Measurements from ENCODE around the gene AGRN.

The AGRN gene

DNA sequence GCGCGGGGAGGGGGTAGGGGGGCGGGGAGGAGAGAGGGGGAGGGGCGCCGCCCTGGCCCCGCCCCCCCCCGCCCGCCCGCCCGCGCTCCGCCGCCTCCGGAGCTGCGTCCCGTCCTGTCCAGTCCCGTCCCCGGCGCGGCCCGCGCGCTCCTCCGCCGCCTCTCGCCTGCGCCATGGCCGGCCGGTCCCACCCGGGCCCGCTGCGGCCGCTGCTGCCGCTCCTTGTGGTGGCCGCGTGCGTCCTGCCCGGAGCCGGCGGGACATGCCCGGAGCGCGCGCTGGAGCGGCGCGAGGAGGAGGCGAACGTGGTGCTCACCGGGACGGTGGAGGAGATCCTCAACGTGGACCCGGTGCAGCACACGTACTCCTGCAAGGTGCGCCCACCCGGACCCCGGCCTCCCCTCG is at the start of gene AGRN:
TSS of gene AGRN (plus strand) at position 121 of the 405 bp plus-strand sequence. CDS start at position 174, 53 bp downstream.
- peak within 1 kb of the TSS; percentile 60 for H3K4me3 ChIP-seq (ENCODE audit: low read length)
- TF ChIP-seq, protein P1, sequence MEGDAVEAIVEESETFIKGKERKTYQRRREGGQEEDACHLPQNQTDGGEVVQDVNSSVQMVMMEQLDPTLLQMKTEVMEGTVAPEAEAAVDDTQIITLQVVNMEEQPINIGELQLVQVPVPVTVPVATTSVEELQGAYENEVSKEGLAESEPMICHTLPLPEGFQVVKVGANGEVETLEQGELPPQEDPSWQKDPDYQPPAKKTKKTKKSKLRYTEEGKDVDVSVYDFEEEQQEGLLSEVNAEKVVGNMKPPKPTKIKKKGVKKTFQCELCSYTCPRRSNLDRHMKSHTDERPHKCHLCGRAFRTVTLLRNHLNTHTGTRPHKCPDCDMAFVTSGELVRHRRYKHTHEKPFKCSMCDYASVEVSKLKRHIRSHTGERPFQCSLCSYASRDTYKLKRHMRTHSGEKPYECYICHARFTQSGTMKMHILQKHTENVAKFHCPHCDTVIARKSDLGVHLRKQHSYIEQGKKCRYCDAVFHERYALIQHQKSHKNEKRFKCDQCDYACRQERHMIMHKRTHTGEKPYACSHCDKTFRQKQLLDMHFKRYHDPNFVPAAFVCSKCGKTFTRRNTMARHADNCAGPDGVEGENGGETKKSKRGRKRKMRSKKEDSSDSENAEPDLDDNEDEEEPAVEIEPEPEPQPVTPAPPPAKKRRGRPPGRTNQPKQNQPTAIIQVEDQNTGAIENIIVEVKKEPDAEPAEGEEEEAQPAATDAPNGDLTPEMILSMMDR (IDR thresholded peaks at IDR 0.05; ENCODE audit: insufficient read depth, low read depth, low read length, missing control alignments): no peak
- no peak for DNase-seq (ENCODE audit: low read depth)

DNA sequence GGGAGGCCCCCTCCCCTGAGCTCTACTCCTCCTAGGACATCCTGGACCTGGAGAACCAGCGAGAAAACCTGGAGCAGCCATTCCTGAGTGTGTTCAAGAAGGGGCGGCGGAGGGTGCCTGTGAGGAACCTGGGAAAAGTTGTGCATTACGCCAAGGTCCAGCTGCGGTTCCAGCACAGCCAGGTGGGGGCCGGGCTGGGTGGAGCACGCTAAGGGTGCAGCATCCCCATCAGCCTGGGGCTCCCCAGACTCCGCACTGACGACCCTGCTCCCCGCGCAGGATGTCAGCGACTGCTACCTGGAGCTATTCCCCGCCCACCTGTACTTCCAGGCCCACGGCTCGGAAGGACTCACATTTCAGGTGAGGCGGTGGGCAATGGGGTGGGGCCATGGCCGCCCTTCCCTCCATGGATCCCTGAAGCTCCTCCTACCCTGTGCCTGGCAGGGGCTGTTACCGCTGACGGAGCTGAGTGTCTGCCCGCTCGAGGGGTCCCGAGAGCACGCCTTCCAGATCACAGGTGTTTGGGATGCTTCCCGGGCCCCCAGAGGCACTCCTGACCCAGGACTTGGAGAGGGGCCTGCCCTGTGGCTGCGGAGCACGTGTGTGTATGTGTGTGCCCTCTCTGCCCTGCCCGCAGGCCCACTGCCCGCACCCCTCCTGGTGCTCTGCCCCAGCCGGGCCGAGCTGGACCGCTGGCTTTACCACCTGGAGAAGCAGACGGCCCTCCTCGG is 49.5 kb upstream of the AGRN start:
- DNase-seq (ENCODE audit: low read depth): no peak
- TF ChIP-seq, protein P1 (IDR thresholded peaks at IDR 0.05; ENCODE audit: insufficient read depth, low read depth, low read length, missing control alignments): no peak
- H3K4me3 ChIP-seq (ENCODE audit: low read length): no peak overlapping the region

DNA sequence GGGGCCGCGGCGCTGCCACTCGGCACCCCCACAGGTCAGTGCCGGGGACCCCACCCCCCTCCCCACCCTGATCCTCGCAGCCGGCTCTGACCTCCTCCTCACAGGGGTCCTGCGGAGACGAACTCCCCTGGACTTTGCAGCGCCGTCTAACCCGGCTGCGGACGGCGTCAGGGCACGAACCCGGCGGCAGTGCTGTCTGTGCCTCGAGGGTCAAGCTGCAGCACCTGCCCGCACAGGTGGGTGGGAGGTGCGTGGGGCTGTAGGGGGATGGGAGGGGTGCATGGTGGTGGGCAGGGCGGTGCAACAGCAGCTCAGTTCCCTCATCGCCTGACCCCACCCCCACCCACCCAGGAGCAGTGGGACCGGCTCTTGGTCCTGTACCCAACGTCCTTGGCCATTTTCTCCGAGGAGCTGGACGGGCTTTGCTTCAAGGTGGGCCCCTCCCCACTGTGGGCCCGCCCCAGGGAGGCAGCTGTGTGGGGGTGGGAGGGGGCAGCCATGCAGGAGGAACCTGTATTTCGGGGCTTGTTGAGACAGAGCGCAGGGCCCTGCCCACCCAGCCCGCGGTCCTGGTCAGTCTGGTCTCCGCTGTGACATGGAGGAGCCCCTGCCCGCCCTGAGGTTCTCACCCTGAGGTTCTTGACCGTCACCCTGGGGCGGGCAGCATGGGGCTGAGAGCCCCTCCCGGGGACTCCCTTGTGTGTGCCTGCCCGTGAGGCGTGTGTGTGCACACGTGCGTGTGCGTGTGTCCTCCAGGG is 48.8 kb upstream of the AGRN start:
- TF ChIP-seq, protein P1 (IDR thresholded peaks at IDR 0.05; ENCODE audit: insufficient read depth, low read depth, low read length, missing control alignments): no peak
- no peak overlapping the region for H3K4me3 ChIP-seq (ENCODE audit: low read length)
- peak; percentile 71 for DNase-seq (ENCODE audit: low read depth)

DNA sequence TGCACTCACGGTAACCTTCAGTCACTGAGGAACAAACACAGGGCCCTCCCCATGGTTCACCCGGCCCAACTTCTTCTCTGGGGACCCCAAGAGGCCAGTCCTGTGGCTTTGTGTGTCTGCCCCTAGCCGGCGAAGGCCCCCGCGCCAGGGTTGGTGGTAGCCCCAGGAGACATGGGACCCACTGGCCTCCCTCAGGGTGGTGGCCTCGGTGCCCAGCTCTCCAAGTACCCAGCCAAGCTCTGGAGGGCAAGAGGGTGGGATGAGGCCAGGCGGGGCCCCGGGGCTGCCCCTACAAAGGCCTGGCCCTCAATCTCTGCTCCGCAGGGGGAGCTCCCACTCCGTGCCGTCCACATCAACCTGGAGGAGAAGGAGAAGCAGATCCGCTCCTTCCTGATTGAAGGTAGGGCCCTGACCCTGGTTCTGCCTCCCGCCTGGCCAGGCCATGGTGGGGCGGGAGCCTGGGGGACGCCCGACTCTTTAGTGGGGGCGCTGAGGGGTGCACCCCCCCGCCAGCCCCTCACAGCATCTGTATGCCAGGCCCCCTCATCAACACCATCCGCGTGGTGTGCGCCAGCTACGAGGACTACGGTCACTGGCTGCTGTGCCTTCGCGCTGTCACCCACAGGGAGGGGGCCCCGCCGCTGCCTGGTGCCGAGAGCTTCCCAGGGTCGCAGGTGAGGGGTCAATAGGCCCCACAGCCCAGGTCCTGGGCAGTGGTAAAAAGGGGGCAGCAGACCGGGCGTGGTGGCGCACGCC is 48.0 kb upstream of the AGRN start:
- TF ChIP-seq, protein P1 (IDR thresholded peaks at IDR 0.05; ENCODE audit: insufficient read depth, low read depth, low read length, missing control alignments): no peak
- no peak for DNase-seq (ENCODE audit: low read depth)

DNA sequence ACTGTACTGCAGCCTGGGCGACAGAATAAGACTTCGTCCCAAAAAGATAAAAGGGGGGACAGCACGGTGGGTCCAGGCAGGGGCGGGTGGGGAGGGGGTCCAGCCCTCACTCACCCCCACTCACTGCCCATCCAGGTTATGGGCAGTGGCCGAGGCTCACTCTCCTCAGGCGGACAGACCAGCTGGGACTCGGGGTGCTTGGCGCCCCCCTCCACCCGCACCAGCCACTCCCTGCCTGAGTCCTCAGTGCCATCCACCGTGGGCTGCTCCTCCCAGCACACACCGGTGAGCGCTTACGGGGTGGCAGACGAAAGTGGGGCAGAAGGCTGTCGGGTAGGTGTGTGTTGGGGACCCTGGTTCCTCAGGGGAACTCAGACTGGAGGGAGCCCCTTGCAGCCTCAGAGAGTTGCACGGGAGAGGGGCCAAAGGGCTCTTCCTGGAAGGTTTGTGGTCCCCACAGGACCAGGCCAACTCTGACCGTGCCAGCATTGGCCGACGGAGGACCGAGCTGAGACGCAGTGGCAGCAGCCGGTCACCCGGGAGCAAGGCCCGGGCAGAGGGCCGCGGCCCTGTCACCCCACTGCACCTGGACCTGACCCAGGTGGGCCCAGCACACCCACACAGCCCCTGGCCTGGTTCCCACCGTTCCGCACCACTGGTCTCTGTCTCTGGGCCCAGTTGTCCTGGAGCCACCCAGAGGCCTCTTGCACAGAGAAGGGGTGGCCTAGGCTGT is 47.0 kb upstream of the AGRN start:
- TF ChIP-seq, protein P1 (IDR thresholded peaks at IDR 0.05; ENCODE audit: insufficient read depth, low read depth, low read length, missing control alignments): no peak
- no peak overlapping the region for H3K4me3 ChIP-seq (ENCODE audit: low read length)
- DNase-seq (ENCODE audit: low read depth): no peak

More for the DNA sequence above, 48.0 kb upstream of the AGRN start:
- no peak overlapping the region for H3K4me3 ChIP-seq (ENCODE audit: low read length)
